Measurements from ENCODE around the gene RPS15. TPM values are rescaled to one million over a fixed set of nuclear protein-coding genes. Genes with fewer than 3 reads are reported as not detected.

RPS15 gene
- total and polyA plus RNA-seq, 2 of the 13 experiments (the other 11 are each of a cell fraction or from before 2014, with no cell fraction given), result 695 to 1,411 TPM

- H4K20me1 ChIP-seq (ENCODE audit: insufficient read depth, low read length), result peaks cover 12% of the 10 kb centered on the region
- CTCF ChIA-PET (ENCODE audit: low intra/inter-chr PET ratio, low total read pairs), result no interaction called here
- 88% methylated on average over 21 of the region's 44 CpGs for WGBS (ENCODE audit: low lambda C conversion rate)
- TF ChIP-seq ZSCAN9 (CRISPR knock-in tag; IDR thresholded peaks at IDR 0.05; ENCODE audit: borderline replicate concordance) (no peak), HMG20B (CRISPR knock-in tag; conservative IDR thresholded peaks at IDR 0.05) (no peak), ZBTB38 (CRISPR knock-in tag; IDR thresholded peaks at IDR 0.05) (no peak), ZBTB37 (CRISPR knock-in tag; IDR thresholded peaks at IDR 0.05) (no peak), NFE2 (CRISPR knock-in tag; IDR thresholded peaks at IDR 0.05) (no peak), POLR2G (IDR thresholded peaks at IDR 0.05; ENCODE audit: low read depth, low read length) (peak; percentile 12; the same call in 1 of the 2 replicates), ZNF207 (IDR thresholded peaks at IDR 0.05; ENCODE audit: borderline replicate concordance) (no peak), TCF12 (IDR thresholded peaks at IDR 0.05) (no peak), TCF12 (CRISPR knock-in tag; IDR thresholded peaks at IDR 0.05) (no peak), HDAC1 (CRISPR knock-in tag; IDR thresholded peaks at IDR 0.05) (no peak), HOXA5 (CRISPR knock-in tag; IDR thresholded peaks at IDR 0.05) (no peak), NFATC3 (CRISPR knock-in tag; IDR thresholded peaks at IDR 0.05) (no peak), ZNF777 (CRISPR knock-in tag; IDR thresholded peaks at IDR 0.05) (no peak), GRHL1 (CRISPR knock-in tag; conservative IDR thresholded peaks at IDR 0.05) (no peak), KAT2B (IDR thresholded peaks at IDR 0.05; ENCODE audit: borderline replicate concordance, low read depth, low read length) (no peak), ZMYM4 (CRISPR knock-in tag; IDR thresholded peaks at IDR 0.05) (no peak), SRSF9 (IDR thresholded peaks at IDR 0.05; ENCODE audit: borderline replicate concordance, insufficient read depth, low read depth, low read length, poor library complexity, severe bottlenecking) (no peak), SKIL (CRISPR knock-in tag; IDR thresholded peaks at IDR 0.05; ENCODE audit: borderline replicate concordance) (no peak), ZNF350 (CRISPR knock-in tag; IDR thresholded peaks at IDR 0.05; ENCODE audit: borderline replicate concordance, low read depth) (no peak), HES4 (CRISPR knock-in tag; IDR thresholded peaks at IDR 0.05; ENCODE audit: borderline replicate concordance) (no peak)
These were observed 34.3 kb downstream of the RPS15 start for GRCh38 chr19:1472231-1473084.

More at GRCh38 chr19:1472231-1473084, 34.3 kb downstream of the RPS15 start:
- Histone ChIP-seq H3K79me2 (ENCODE audit: insufficient read depth, low read length) (peaks cover 6% of the 10 kb centered on the region), H3K36me3 (replicated peaks in 1 of 2; ENCODE audit: control insufficient read depth in 1 of 2, insufficient read depth in 2 of 2, low read length in 2 of 2) (peaks cover 2 to 8% of the 10 kb centered on the region in 2 experiments; a peak in 3 of 5 replicates), H3K9me3 (ENCODE audit: low read length) (no peaks in the 10 kb centered on the region), H3K27me3 (ENCODE audit: control insufficient read depth in 1 of 2, insufficient read depth in 2 of 2, low read length in 2 of 2) (no peaks in the 10 kb centered on the region), H3K4me1 (ENCODE audit: insufficient read depth, low read length) (peaks cover 32% of the 10 kb centered on the region), H3K4me3 (replicated peaks in 1 of 3; ENCODE audit: insufficient read depth in 1 of 3, low read depth in 2 of 3, low read length in 3 of 3) (no peak overlapping the region), H2AFZ (ENCODE audit: low read length) (no peak overlapping the region), H3K9ac (ENCODE audit: insufficient read depth, low read depth, low read length) (no peak overlapping the region), H3K4me2 (ENCODE audit: low read depth, low read length) (no peak overlapping the region), H3K27ac (ENCODE audit: extremely low read length, insufficient read depth, low read length) (no peak overlapping the region)
- in situ Hi-C loops (cut with HindIII; ENCODE audit: extremely low pct_ligation_motif_present, low pct_unique_long_range_greater_than_20kb), result no loop called here
- BruUV-seq (replicated peaks), result no TSS peak
- POLR2A ChIA-PET, result interaction anchor here (1.2 to 3.6 kb wide), 3 partner anchors 18 to 32 kb away, joined by 3 to 19 read pairs (median 3); partner anchors contain the start of genes PCSK4 and REEP6
- DNase-seq (ENCODE audit: low spot score), result no peak
- intact Hi-C loops (cut with micrococcal nuclease; ENCODE audit: unreplicated experiment), result no loop called here
- ATAC-seq, result no peak
- FAIRE-seq, result no peak
